Measurements from ENCODE around the gene SYCE3.

Gene SYCE3

GRCh38 chr22:50531546-50531961 lies 31.2 kb downstream of the SYCE3 start:
- peak in 1 of 2 donors; percentile 61 for DNase-seq (ENCODE audit: low read depth in 2 of 2)

- DNase-seq (ENCODE audit: low read depth in 2 of 2), result peak; percentile 59 to 71
Measured at GRCh38 chr22:50530877-50531545, 31.7 kb downstream of the SYCE3 start.

GRCh38 chr22:50530580-50530876 lies 32.2 kb downstream of the SYCE3 start:
- DNase-seq (ENCODE audit: low read depth in 2 of 2), result no peak

GRCh38 chr22:50529897-50530579 lies 32.7 kb downstream of the SYCE3 start, which contains the start of gene TYMP:
Gene TYMP, minus strand, starts transcription at chr22:50530012. Its CDS starts 303 bp downstream, at chr22:50529709.
- DNase-seq (ENCODE audit: low read depth in 2 of 2), result peak in 1 of 2 donors; percentile 46

- DNase-seq (ENCODE audit: low read depth in 2 of 2), result no peak
Measured at GRCh38 chr22:50529416-50529896, 33.3 kb downstream of the SYCE3 start.

GRCh38 chr22:50528682-50529415 lies 33.9 kb downstream of the SYCE3 start:
- DNase-seq (ENCODE audit: low read depth in 2 of 2), result no peak

GRCh38 chr22:50527921-50528681 lies 34.6 kb downstream of the SYCE3 start:
- no peak for DNase-seq (ENCODE audit: low read depth in 2 of 2)

- no peak for DNase-seq (ENCODE audit: low read depth in 2 of 2)
Measured at GRCh38 chr22:50526834-50527801, 35.6 kb downstream of the SYCE3 start.

GRCh38 chr22:50526108-50526833 lies 36.4 kb downstream of the SYCE3 start:
- peak; percentile 56 to 73 for DNase-seq (ENCODE audit: low read depth in 2 of 2)

- DNase-seq (ENCODE audit: low read depth in 2 of 2), result no peak
Measured at GRCh38 chr22:50525858-50526107, 36.9 kb downstream of the SYCE3 start.

- DNase-seq (ENCODE audit: low read depth in 2 of 2), result peak; percentile 95 to 97
Measured at GRCh38 chr22:50525104-50525857, 37.4 kb downstream of the SYCE3 start, which contains the start of gene SCO2. Gene SCO2, minus strand, starts transcription at chr22:50525598. Its CDS starts 1,187 bp downstream, at chr22:50524411.

GRCh38 chr22:50524676-50525103 lies 38.0 kb downstream of the SYCE3 start:
- DNase-seq (ENCODE audit: low read depth in 2 of 2), result no peak

- no peak for DNase-seq (ENCODE audit: low read depth in 2 of 2)
Measured at GRCh38 chr22:50523806-50524675, 38.7 kb downstream of the SYCE3 start.

- no peak for DNase-seq (ENCODE audit: low read depth in 2 of 2)
Measured at GRCh38 chr22:50523458-50523805, 39.3 kb downstream of the SYCE3 start.

GRCh38 chr22:50522806-50523438 lies 39.8 kb downstream of the SYCE3 start:
- DNase-seq (ENCODE audit: low read depth in 2 of 2), result no peak

- no peak for DNase-seq (ENCODE audit: low read depth in 2 of 2)
Measured at GRCh38 chr22:50522208-50522805, 40.4 kb downstream of the SYCE3 start.

- no peak for DNase-seq (ENCODE audit: low read depth in 2 of 2)
Measured at GRCh38 chr22:50521710-50522109, 41.0 kb downstream of the SYCE3 start.

All from activated CD8-positive, alpha-beta memory T cell treated with anti-CD3 and anti-CD28 coated beads for 4 hours (primary cell).